Right cardiac atrium (tissue), 5 donors: Measurements from ENCODE around the gene SH2B3. TPM values are rescaled to one million over a fixed set of nuclear protein-coding genes. Genes with fewer than 3 reads are reported as not detected.

Source experiments
- ATAC-seq, 2 donors: fragments of 200-7000 bp; cut with Tn5 transposase; one replicate each; pipeline versions ENCODE4 v1.8.0 to v1.9.1; 2020; ENCODE audit warnings: moderate library complexity in 2 of 2, mild to moderate bottlenecking in 1 of 2
- DNase-seq, 3 donors: peaks; one replicate each; pipeline ENCODE4 v3.0.0-alpha.2; 2020
- H3K27ac ChIP-seq: one replicate; pipeline ENCODE4 v1.5.1; 2013; ENCODE audit warnings: mild to moderate bottlenecking, low read length, control low read depth, moderate library complexity
- H3K27me3 ChIP-seq: one replicate; pipeline ENCODE4 v1.6.1; 2013; ENCODE audit not compliant: control insufficient read depth, insufficient read depth
- H3K4me1 ChIP-seq: one replicate; pipeline ENCODE4 v1.6.1; 2013; ENCODE audit warnings: low read length; ENCODE audit not compliant: control insufficient read depth, insufficient read depth
- H3K4me3 ChIP-seq: one replicate; pipeline ENCODE4 v1.5.1; 2013; ENCODE audit warnings: low read length, control low read depth
- H3K9me3 ChIP-seq: one replicate; pipeline ENCODE4 v1.6.1; 2013; ENCODE audit warnings: low read length; ENCODE audit not compliant: control insufficient read depth
- WGBS: extraction: QIAGEN DNeasy Blood & Tissue Kit; methylation state at CpG from one replicate; pipeline ENCODE4 v1.1.7; 2013; 5-methylcytosine and 5-hydroxymethylcytosine counted together
- intact Hi-C, 4 donors: fragments of 100-400 bp; cut with DNase I; formaldehyde crosslinking; loops; one replicate each; pipeline versions ENCODE4 v1.11.0 to v1.14.0; 2022 to 2023
- polyA plus RNA-seq: library from polyadenylated mRNA; stranded (reverse); fragments of 200-250 nt; gene quantifications from one replicate; pipeline ENCODE4 v1.2.3, GENCODE V29; 2013
- total RNA-seq, 4 donors: library from RNA; stranded (reverse); fragmentation: NEBNext Ultra II Directional; extraction: Animal tissue kit (Norgen Biotek cat#: 25700); gene quantifications; one replicate each; pipeline ENCODE4 v1.2.1, GENCODE V29; 2021
- donor health status: healthy with polysubstance abuse.
- donor health status: DM: no; HTN: yes; CAD: no.
- donor health status: DM: no; HTN: no; CAD: no.
- donor health status: DM: no; HTN: yes; CAD: no; lungs with severe emphysema.
- donor health status: DM: yes; HTN: yes; CAD: no.

The SH2B3 gene
- total and polyA plus RNA-seq, 5 donors, result 10.3 to 31.2 (median 28.9) TPM

- DNase-seq, result peak; percentile 82 to 91 (median 89)
- 31% methylated on average over 14 of the region's 14 CpGs for WGBS
- Histone ChIP-seq H3K4me3 (no peak overlapping the region), H3K27me3 (no peaks in the 10 kb centered on the region), H3K4me1 (peaks cover 41% of the 10 kb centered on the region), H3K27ac (peak overlapping the region; percentile 76), H3K9me3 (no peaks in the 10 kb centered on the region)
- intact Hi-C loops, result loop anchor here in 1 of 4 donors (5.0 kb wide), 1 partner anchor 37 kb away; no protein-coding TSS in a partner anchor
- ATAC-seq, result peak; percentile 5 to 25
Measured at GRCh38 chr12:111409780-111410430, 4.2 kb downstream of the SH2B3 start.

GRCh38 chr12:111410431-111411184 lies 4.9 kb downstream of the SH2B3 start:
- H3K27ac ChIP-seq, result peak overlapping the region; percentile 76
- no peaks in the 10 kb centered on the region for H3K9me3 ChIP-seq
- peaks cover 41% of the 10 kb centered on the region for H3K4me1 ChIP-seq
- WGBS, result 46% methylated on average over 12 of the region's 12 CpGs
- DNase-seq (peak in 2 of 3 donors; percentile 69 to 77), ATAC-seq (peak in 1 of 2 donors; percentile 0)
- no peaks in the 10 kb centered on the region for H3K27me3 ChIP-seq
- no peak overlapping the region for H3K4me3 ChIP-seq
- intact Hi-C loops, result no loop called here

DNA sequence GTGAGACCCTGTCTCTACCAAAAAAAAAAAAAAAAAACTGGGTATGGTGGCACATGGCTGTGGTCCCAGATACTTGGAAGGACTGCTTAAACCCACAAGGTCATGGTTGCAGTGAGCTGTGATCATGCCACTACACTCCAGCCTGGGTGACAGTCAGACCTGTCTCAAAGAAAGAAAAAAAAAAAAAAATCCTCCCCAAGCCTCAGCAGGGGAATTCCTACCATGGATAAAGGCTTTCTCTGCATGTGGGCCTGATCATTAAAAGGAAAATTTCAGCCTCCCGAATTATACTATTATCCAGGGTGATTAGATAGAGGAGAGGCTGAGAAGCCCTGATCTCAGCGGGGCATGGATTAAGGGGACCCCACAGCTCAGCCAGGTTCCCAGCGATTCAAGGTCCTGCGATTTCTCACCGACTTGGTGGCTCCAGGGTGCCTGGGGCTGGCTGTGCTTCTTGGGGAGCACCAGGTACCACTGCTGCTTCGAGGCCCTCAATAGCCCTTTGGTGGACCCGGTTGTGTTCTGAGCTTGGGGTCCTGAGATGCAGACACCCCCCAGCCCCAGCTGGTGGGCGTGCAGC lies 5.6 kb downstream of the SH2B3 start:
- DNase-seq, result no peak
- H3K4me3 ChIP-seq, result no peak overlapping the region
- no peak for ATAC-seq
- intact Hi-C loops, result no loop called here
- no peaks in the 10 kb centered on the region for H3K9me3 ChIP-seq
- H3K4me1 ChIP-seq, result peaks cover 41% of the 10 kb centered on the region
- peak overlapping the region; percentile 50 for H3K27ac ChIP-seq
- no peaks in the 10 kb centered on the region for H3K27me3 ChIP-seq
- 73% methylated on average over 8 of the region's 8 CpGs for WGBS

DNA sequence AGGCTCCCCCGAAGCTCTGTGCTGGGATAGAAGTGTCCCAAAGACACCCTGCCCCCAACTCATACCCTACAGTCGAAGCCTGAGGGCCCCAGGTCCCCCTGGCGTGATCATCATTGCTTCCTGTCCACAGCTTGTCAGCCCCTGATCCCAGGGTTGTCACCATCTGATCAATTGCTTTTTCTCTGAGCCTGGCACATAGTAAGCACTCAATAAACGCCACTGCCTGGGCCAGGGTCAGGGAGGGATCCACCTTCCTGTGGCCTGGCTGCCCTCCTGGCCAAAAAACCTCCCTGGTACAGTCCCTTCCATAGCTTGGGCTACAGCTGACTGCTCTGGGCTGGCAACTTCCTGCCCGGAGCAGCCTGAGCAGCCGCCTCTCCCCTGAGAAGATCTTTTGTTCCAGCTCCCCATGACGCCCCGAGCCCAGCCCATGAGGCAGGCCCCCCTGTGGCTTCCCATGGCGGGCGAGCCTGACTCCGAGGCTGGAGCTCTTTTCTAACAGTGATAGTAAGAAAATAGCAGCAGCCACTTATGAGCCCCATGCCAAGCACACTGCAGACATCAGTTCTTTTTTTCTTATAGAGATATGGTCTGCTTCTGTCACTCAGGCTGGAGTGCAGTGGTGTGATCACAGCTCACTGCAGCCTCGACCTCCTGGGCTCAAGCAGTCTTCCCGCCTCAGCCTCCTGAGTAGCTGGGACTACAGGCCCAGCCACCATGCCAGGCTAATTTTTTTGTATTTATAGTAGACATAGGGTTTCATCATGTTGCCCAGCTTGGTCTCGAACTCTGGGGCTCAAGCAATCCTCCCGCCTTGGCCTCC lies 6.5 kb downstream of the SH2B3 start:
- peak; percentile 60 to 84 (median 76) for DNase-seq
- Histone ChIP-seq H3K27ac (peak overlapping the region; percentile 50), H3K27me3 (no peaks in the 10 kb centered on the region), H3K4me3 (no peak overlapping the region), H3K9me3 (no peaks in the 10 kb centered on the region), H3K4me1 (peaks cover 40% of the 10 kb centered on the region)
- intact Hi-C loops, result no loop called here
- ATAC-seq, result peak; percentile 34 to 52
- 30% methylated on average over 15 of the region's 15 CpGs for WGBS

- Histone ChIP-seq H3K9me3 (no peaks in the 10 kb centered on the region), H3K27ac (peak overlapping the region; percentile 60), H3K27me3 (no peaks in the 10 kb centered on the region), H3K4me1 (peaks cover 35% of the 10 kb centered on the region), H3K4me3 (no peak overlapping the region)
- peak in 1 of 3 donors; percentile 34 for DNase-seq
- ATAC-seq, result no peak
- 54% methylated on average over 6 of the region's 6 CpGs for WGBS
- intact Hi-C loops, result no loop called here
Measured at GRCh38 chr12:111412830-111413441, 7.2 kb downstream of the SH2B3 start.

GRCh38 chr12:111413442-111414086 lies 7.8 kb downstream of the SH2B3 start:
- DNase-seq, result peak in 2 of 3 donors; percentile 68 to 82
- Histone ChIP-seq H3K4me1 (peaks cover 35% of the 10 kb centered on the region), H3K27me3 (no peaks in the 10 kb centered on the region), H3K27ac (peak overlapping the region; percentile 87), H3K4me3 (no peak overlapping the region), H3K9me3 (no peaks in the 10 kb centered on the region)
- intact Hi-C loops, result no loop called here
- WGBS, result 58% methylated on average over 12 of the region's 12 CpGs
- peak; percentile 42 to 44 for ATAC-seq

GRCh38 chr12:111414711-111415252 lies 9.1 kb downstream of the SH2B3 start:
- WGBS, result 91% methylated on average over 7 of the region's 7 CpGs

GRCh38 chr12:111417290-111417689 lies 11.6 kb downstream of the SH2B3 start:
- WGBS, result 90% methylated on average over 2 of the region's 2 CpGs
- Histone ChIP-seq H3K27me3 (no peaks in the 10 kb centered on the region), H3K4me3 (no peak overlapping the region), H3K9me3 (no peaks in the 10 kb centered on the region), H3K4me1 (peaks cover 10% of the 10 kb centered on the region), H3K27ac (no peak overlapping the region)
- DNase-seq (no peak), ATAC-seq (no peak)
- intact Hi-C loops, result no loop called here

More at GRCh38 chr12:111414711-111415252, 9.1 kb downstream of the SH2B3 start:
- ATAC-seq (no peak), DNase-seq (peak in 1 of 3 donors; percentile 40)
- H3K9me3 ChIP-seq, result no peaks in the 10 kb centered on the region
- intact Hi-C loops, result no loop called here
- no peaks in the 10 kb centered on the region for H3K27me3 ChIP-seq
- H3K27ac ChIP-seq, result no peak overlapping the region
- H3K4me3 ChIP-seq, result no peak overlapping the region
- H3K4me1 ChIP-seq, result peaks cover 29% of the 10 kb centered on the region

DNA sequence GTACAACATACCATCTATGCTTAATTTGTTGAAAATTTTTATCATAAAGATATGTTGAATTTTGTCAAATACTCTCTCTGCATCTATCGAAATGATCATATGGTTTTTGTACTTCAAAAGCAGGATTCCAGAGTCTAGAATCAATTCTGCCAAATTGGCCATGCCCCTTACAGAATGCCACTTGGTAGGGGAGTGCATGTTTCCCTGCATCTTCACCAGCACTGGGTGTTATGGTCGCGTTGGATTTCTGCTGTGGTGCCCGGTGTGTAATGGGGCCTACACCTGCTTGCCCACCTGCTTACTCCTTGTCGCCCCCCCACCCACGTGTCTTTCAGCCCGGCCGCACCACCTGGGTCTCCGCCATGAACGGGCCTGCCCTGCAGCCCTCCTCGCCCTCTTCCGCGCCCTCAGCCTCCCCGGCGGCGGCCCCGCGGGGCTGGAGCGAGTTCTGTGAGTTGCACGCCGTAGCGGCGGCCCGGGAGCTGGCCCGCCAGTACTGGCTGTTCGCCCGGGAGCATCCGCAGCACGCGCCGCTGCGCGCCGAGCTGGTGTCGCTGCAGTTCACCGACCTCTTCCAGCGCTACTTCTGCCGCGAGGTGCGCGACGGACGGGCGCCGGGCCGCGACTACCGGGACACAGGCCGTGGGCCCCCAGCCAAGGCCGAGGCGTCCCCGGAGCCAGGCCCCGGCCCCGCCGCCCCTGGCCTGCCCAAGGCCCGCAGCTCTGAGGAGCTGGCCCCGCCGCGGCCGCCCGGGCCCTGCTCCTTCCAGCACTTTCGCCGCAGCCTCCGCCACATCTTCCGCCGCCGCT lies 12.3 kb downstream of the SH2B3 start:
- Histone ChIP-seq H3K27ac (no peak overlapping the region), H3K4me1 (peaks cover 10% of the 10 kb centered on the region), H3K27me3 (no peaks in the 10 kb centered on the region), H3K4me3 (no peak overlapping the region), H3K9me3 (no peaks in the 10 kb centered on the region)
- peak in 1 of 2 donors; percentile 5 for ATAC-seq
- intact Hi-C loops, result no loop called here
- WGBS, result 91% methylated on average over 67 of the region's 67 CpGs
- DNase-seq, result peak in 2 of 3 donors; percentile 56 to 64
